Measurements from ENCODE around the gene KCP.

The KCP gene

GRCh38 chr7:128848289-128849155, 62.0 kb downstream of the KCP start:
- in situ Hi-C loops (cut with MboI; ENCODE audit: low pct_unique_long_range_greater_than_20kb, low sequenced_read_pairs), result no loop called here
- no peak for DNase-seq

GRCh38 chr7:128847721-128848211, 62.7 kb downstream of the KCP start:
- DNase-seq, result no peak
- in situ Hi-C loops (cut with MboI; ENCODE audit: low pct_unique_long_range_greater_than_20kb, low sequenced_read_pairs), result no loop called here

- no peak for DNase-seq
- in situ Hi-C loops (cut with MboI; ENCODE audit: low pct_unique_long_range_greater_than_20kb, low sequenced_read_pairs), result no loop called here
Observed at GRCh38 chr7:128846781-128847444, 63.6 kb downstream of the KCP start.

GRCh38 chr7:128845987-128846386, 64.5 kb downstream of the KCP start:
- DNase-seq, result no peak
- in situ Hi-C loops (cut with MboI; ENCODE audit: low pct_unique_long_range_greater_than_20kb, low sequenced_read_pairs), result no loop called here

GRCh38 chr7:128845475-128845874, 65.0 kb downstream of the KCP start:
- no peak for DNase-seq
- in situ Hi-C loops (cut with MboI; ENCODE audit: low pct_unique_long_range_greater_than_20kb, low sequenced_read_pairs), result no loop called here

- no peak for DNase-seq
- in situ Hi-C loops (cut with MboI; ENCODE audit: low pct_unique_long_range_greater_than_20kb, low sequenced_read_pairs), result no loop called here
Observed at GRCh38 chr7:128844777-128845311, 65.7 kb downstream of the KCP start.

- no peak for DNase-seq
- in situ Hi-C loops (cut with MboI; ENCODE audit: low pct_unique_long_range_greater_than_20kb, low sequenced_read_pairs), result no loop called here
Observed at GRCh38 chr7:128843938-128844621, 66.4 kb downstream of the KCP start.

- in situ Hi-C loops (cut with MboI; ENCODE audit: low pct_unique_long_range_greater_than_20kb, low sequenced_read_pairs), result no loop called here
- DNase-seq, result no peak
Observed at GRCh38 chr7:128842674-128843641, 67.6 kb downstream of the KCP start.

- in situ Hi-C loops (cut with MboI; ENCODE audit: low pct_unique_long_range_greater_than_20kb, low sequenced_read_pairs), result no loop called here
- peak; percentile 69 for DNase-seq
Observed at GRCh38 chr7:128841921-128842673, 68.4 kb downstream of the KCP start.

GRCh38 chr7:128841171-128841690, 69.3 kb downstream of the KCP start:
- in situ Hi-C loops (cut with MboI; ENCODE audit: low pct_unique_long_range_greater_than_20kb, low sequenced_read_pairs), result no loop called here
- DNase-seq, result no peak

GRCh38 chr7:128840326-128841170, 70.0 kb downstream of the KCP start:
- no peak for DNase-seq
- in situ Hi-C loops (cut with MboI; ENCODE audit: low pct_unique_long_range_greater_than_20kb, low sequenced_read_pairs), result no loop called here

GRCh38 chr7:128839751-128840177, 70.7 kb downstream of the KCP start:
- DNase-seq, result no peak
- in situ Hi-C loops (cut with MboI; ENCODE audit: low pct_unique_long_range_greater_than_20kb, low sequenced_read_pairs), result no loop called here

- in situ Hi-C loops (cut with MboI; ENCODE audit: low pct_unique_long_range_greater_than_20kb, low sequenced_read_pairs), result no loop called here
- no peak for DNase-seq
Observed at GRCh38 chr7:128838981-128839731, 71.4 kb downstream of the KCP start.

GRCh38 chr7:128838109-128838779, 72.3 kb downstream of the KCP start:
- in situ Hi-C loops (cut with MboI; ENCODE audit: low pct_unique_long_range_greater_than_20kb, low sequenced_read_pairs), result no loop called here
- no peak for DNase-seq

- in situ Hi-C loops (cut with MboI; ENCODE audit: low pct_unique_long_range_greater_than_20kb, low sequenced_read_pairs), result no loop called here
- DNase-seq, result no peak
Observed at GRCh38 chr7:128837521-128837921, 73.0 kb downstream of the KCP start.
